Stomach (tissue), 4 donors: ENCODE results near the gene PRKAG1.

ENCODE experiments used
- CTCF ChIP-seq, 7 experiments: fragments of 450-650 bp in 4 of 7; fragments of 200-600 bp in 3 of 7; sonication (generic) in 3 of 7; IDR thresholded peaks; one replicate each; pipeline ENCODE4 v1.5.1; 2016 to 2019; ENCODE audit warnings: antibody characterized with exemption in 7 of 7, control low read depth in 2 of 7, mild to moderate bottlenecking in 1 of 7
- POLR2AphosphoS5 ChIP-seq, 3 donors: sonication (generic); formaldehyde crosslinking; IDR thresholded peaks; one replicate each; pipeline ENCODE4 v1.6.1; 2016; ENCODE audit warnings: antibody characterized with exemption in 3 of 3

- no peak for TF ChIP-seq CTCF (IDR thresholded peaks at IDR 0.05)
- no peak for TF ChIP-seq POLR2AphosphoS5 (IDR thresholded peaks at IDR 0.05)
Observed at GRCh38 chr12:49039421-49040363, 21.1 kb upstream of the PRKAG1 start.
